ENCODE data around the gene SCNN1B. TPM values are rescaled to one million over a fixed set of nuclear protein-coding genes. Genes with fewer than 3 reads are reported as not detected.
"Not testable (repeated sequence)": the region's sequence is repeated elsewhere in the genome, so short reads cannot be mapped to it uniquely, and the experiment has no call there.

Gene SCNN1B
- polyA plus RNA-seq, 3 donors, result 2.2 to 9.4 (median 8.9) TPM

DNA sequence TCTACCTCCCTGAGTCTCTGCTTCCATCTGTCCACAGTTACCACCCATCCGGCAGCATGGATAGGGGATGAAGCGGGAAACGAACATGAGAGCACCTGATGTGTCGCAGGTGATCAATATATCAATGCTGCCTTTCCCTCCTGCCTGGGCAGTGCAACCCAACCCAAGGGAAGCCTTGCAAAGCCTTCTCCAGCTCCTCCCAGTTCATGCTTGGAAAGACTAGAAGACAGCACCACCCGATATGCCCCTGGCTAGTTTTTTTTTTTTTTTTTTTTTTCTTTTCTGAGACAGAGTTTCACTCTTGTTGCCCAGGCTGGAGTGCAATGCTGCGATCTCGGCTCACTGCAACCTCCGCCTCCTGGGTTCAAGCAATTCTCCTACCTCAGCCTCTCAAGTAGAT is 87.8 kb downstream of the SCNN1B start:
- WGBS, 3 donors, result 95 to 99% (median 99%) methylated on average over 8 of the region's 8 CpGs
- not testable (repeated sequence) for H3K27ac ChIP-seq (ENCODE audit: low read depth, low read length)

GRCh38 chr16:23391381-23392222 is 89.5 kb downstream of the SCNN1B start:
- H3K27ac ChIP-seq (ENCODE audit: low read depth, low read length), result no peak overlapping the region
- 92 to 95% (median 92%) methylated on average over 17 of the region's 17 CpGs for WGBS, 3 donors

- H3K27ac ChIP-seq (ENCODE audit: low read depth, low read length), result no peak overlapping the region
- 94 to 96% (median 95%) methylated on average over 6 of the region's 6 CpGs for WGBS, 3 donors
Observed at GRCh38 chr16:23392223-23392600, 90.1 kb downstream of the SCNN1B start.

DNA sequence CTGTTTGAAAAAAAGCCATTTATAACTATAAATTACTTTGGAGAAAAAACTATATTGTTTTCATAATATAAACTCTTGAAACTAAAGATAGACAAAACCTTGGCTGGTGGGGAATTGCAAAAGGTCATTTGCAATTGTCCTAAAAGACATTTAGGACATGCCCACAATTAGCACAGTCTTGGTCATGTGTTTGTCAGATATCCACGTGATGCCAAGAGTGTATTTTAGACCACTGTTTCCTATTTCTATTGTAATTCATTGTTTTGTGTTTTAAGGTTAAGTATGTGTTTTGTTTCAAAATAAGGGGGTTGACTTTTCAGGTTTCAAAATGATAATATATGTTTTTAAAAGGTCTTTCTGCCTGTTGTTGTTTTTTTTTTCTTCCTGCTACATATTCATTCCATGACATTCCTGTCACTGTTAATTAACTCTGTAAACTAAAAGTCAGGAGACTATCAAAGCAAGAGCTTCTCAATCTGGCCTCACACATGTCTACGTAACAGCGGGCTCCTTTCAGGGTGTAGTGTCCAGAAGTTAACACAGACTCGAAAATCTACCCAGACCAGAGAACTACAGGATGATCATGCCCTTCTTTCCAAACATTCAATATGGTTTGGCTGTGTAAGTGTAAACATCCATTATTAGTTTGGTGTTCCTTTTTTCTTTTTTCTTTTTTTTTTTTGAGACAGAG is 92.2 kb downstream of the SCNN1B start:
- no peak overlapping the region for H3K27ac ChIP-seq (ENCODE audit: low read depth, low read length)
- WGBS, 3 donors, result 81 to 82% (median 82%) methylated on average over 4 of the region's 4 CpGs

DNA sequence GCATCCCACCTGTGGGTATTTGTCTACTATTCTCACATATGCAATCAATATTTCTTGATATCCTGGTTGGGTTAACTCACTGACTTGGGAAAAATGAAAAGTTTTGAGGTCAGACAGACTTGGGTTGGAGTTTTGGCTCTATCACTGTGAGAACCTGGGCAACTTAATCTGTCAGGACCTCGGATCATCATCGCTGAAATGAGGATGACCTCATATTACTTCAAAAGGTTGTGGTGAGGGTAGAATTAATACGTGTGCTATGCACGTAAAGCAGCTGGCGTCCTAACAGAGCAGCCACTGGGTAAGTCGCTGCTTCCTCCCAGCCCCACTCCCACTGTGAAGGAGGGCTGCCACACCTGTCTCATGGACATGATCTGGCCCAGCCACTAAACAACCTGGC is 93.6 kb downstream of the SCNN1B start:
- 87 to 99% (median 96%) methylated on average over 6 of the region's 6 CpGs for WGBS, 3 donors
- no peak overlapping the region for H3K27ac ChIP-seq (ENCODE audit: low read depth, low read length)

- 92 to 98% (median 97%) methylated on average over 2 of the region's 2 CpGs for WGBS, 3 donors
Observed at GRCh38 chr16:23397464-23397863, 95.4 kb downstream of the SCNN1B start.

GRCh38 chr16:23398987-23399805 is 97.1 kb downstream of the SCNN1B start:
- no peak overlapping the region for H3K27ac ChIP-seq (ENCODE audit: low read depth, low read length)
- 75 to 84% (median 76%) methylated on average over 17 of the region's 17 CpGs for WGBS, 3 donors

More at GRCh38 chr16:23397464-23397863, 95.4 kb downstream of the SCNN1B start:
- no peak overlapping the region for H3K27ac ChIP-seq (ENCODE audit: low read depth, low read length)

- WGBS, 3 donors, result 88 to 92% (median 88%) methylated on average over 7 of the region's 7 CpGs
Observed at GRCh38 chr16:23400447-23400846, 98.3 kb downstream of the SCNN1B start.

GRCh38 chr16:23401139-23401538 is 99.0 kb downstream of the SCNN1B start:
- no peak overlapping the region for H3K27ac ChIP-seq (ENCODE audit: low read depth, low read length)
- 43 to 94% (median 93%) methylated on average over 8 of the region's 8 CpGs for WGBS, 3 donors

More at GRCh38 chr16:23400447-23400846, 98.3 kb downstream of the SCNN1B start:
- H3K27ac ChIP-seq (ENCODE audit: low read depth, low read length), result not testable (repeated sequence)

DNA sequence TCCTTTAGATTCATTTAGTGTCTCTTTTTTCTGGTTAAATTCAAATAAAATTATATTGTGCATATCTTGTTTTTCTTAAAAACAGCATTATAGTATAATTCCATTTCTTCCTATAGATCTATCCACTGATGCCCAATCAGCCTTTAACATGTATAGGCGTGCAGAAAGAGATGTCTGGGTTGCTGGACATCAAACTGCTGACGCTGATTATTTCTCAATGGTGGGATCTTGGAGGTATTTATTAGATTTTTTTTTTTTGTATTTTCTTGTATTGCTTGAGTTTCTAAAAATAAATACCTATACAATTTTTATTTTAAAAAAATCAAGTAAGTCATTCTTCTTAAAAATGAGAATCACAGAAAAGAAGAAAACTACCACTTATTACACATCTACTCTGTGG is 100.0 kb downstream of the SCNN1B start:
- no peak overlapping the region for H3K27ac ChIP-seq (ENCODE audit: low read depth, low read length)
- WGBS, 3 donors, result 95 to 99% (median 96%) methylated on average over 2 of the region's 2 CpGs

GRCh38 chr16:23403547-23403946 is 101.4 kb downstream of the SCNN1B start:
- 84 to 87% (median 84%) methylated on average over 11 of the region's 11 CpGs for WGBS, 3 donors
- no peak overlapping the region for H3K27ac ChIP-seq (ENCODE audit: low read depth, low read length)

DNA sequence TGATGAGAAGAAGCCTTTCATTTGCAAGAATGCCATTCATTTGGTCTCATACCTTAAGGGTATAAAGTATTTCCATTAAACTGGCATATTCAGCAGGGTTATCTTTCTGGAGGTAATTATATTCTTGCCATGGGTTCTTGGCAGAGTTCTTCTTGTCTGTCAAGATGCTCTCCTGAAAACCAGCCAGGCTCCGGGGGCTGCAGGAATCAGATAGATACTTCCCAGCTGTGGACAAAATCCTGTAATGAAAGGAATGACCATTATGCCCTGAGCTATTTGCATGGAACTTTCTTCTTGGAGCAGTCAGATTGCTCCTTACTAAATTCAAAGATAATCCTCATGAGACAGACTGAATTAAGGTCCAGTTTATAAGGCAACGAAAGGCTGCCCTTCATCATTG is 103.9 kb downstream of the SCNN1B start:
- no peak overlapping the region for H3K27ac ChIP-seq (ENCODE audit: low read depth, low read length)
- WGBS, 3 donors, result 65 to 84% (median 71%) methylated on average over 2 of the region's 2 CpGs

GRCh38 chr16:23406546-23407240 is 104.6 kb downstream of the SCNN1B start:
- no peak overlapping the region for H3K27ac ChIP-seq (ENCODE audit: low read depth, low read length)
- WGBS, 3 donors, result 93 to 96% (median 94%) methylated on average over 6 of the region's 6 CpGs

DNA sequence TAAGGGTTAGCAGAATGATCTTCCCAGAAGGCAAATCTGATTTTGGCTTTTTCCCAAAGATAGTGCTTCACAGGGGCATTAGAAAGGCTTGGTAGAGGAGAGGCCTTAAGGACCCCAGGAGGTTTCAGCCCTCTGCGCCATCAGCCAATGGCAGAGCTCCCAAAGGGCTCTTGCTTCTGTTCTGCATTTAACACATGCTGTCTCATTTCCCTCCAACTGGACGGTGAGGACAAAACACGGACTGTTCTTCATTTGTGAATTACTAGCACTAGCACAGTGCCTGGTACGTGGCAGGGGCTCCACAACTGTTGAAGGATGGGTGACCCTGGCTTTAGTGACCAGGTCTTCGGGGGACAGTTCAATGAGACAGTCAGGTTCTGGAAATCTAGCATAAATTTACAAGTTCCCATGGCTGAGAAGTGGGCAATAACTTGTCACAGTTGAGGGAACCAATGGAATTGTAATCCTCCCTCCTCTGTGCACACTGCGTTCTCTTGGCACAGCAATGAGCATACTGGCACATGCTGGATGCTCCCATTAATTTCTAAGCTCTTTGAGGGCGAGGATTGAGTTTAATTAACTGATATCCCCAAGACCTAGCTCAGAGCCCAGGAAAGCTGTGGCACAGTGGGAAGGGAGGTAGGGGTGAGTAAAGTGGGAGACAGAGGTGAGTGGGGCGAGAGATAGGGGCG is 105.5 kb downstream of the SCNN1B start:
- WGBS, 3 donors, result 92 to 94% (median 93%) methylated on average over 9 of the region's 9 CpGs

DNA sequence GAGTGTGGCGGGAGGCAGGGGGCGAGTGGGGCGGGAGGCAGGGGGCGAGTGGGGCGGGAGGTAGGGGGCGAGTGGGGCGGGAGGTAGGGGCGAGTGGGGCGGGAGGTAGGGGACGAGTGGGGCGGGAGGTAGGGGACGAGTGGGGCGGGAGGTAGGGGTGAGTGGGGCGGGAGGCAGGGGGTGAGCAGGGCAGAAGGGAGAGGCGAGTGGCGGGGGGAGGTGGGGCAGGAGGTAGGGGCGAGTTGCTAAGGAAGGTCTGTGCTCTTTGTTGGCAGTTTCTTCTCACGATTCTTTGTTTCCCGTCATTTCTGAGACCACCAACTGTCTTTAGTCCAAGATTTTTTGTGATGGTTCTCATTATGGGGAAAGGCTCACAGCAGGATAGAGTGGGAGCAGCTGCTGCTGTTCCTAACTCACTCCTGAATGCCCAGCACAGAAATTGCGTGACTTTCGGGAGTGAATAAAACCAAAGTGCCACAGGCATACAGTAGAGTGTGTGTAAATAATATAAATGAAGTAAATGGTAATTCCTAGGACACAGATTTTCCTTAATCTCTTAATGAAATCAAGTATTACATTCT is 106.2 kb downstream of the SCNN1B start:
- 91 to 94% (median 92%) methylated on average over 11 to 17 of the region's 21 CpGs for WGBS, 3 donors
- no peak overlapping the region for H3K27ac ChIP-seq (ENCODE audit: low read depth, low read length)

More for the DNA sequence above, 105.5 kb downstream of the SCNN1B start:
- no peak overlapping the region for H3K27ac ChIP-seq (ENCODE audit: low read depth, low read length)

DNA sequence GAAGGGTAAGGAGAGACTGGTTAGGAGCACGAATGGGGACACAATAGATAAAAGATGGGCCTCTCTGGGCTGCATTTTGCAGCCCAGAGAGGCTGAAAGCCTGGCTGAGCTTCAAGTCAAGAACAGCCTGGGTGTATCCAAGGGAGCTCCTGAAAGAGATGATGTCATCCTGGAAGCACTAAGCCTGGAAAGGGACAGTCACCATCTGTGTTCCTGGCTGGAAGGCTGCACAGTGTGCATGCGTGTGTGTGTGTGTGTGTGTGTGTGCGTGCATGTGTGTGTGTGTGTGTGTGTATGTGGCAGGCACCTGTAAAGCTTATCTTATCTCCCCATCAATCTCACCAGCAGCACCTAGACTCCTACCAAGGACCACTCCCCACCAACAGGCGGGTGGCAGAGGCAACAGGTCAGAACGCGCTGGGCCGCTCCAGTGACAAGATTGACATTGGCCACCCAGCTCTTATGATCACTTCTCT is 106.8 kb downstream of the SCNN1B start:
- no peak overlapping the region for H3K27ac ChIP-seq (ENCODE audit: low read depth, low read length)
- WGBS, 3 donors, result 69 to 84% (median 80%) methylated on average over 7 of the region's 7 CpGs

DNA sequence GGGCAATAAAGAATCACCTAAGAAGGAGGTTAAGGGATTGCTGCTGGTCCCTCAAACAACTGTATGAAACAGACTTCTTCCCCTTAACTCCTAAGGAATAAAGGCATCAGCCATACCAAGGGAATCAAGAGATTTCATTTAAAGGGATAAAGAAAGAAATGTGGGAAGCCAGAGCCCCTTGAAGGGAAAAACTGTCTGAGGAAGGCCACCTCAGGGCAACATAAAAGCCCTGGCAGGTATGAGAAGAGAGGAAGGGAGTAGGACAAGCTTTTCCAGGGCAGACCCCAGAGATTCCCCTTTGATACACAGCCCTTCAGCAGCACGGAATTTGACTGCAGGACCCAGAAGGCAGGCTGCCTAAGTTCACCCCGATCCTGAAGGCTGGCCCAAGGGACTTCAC is 107.4 kb downstream of the SCNN1B start:
- no peak overlapping the region for H3K27ac ChIP-seq (ENCODE audit: low read depth, low read length)

More for the DNA sequence above, 107.4 kb downstream of the SCNN1B start:
- WGBS, 3 donors, result 80 to 88% (median 82%) methylated on average over 2 of the region's 2 CpGs
